Kidney epithelial cell (primary cell): ENCODE data around the gene MSX1. TPM values are rescaled to one million over a fixed set of nuclear protein-coding genes. Genes with fewer than 3 reads are reported as not detected.

Source experiments
- DNase-seq: peaks from one replicate; pipeline ENCODE4 v3.0.0-alpha.2; 2010; ENCODE audit warnings: low read depth
- H3K27me3 ChIP-seq: 2 replicates; pipeline ENCODE4 v1.6.0; 2011; ENCODE audit warnings: low read length; ENCODE audit not compliant: control insufficient read depth, insufficient read depth
- H3K36me3 ChIP-seq: 2 replicates; pipeline ENCODE4 v1.5.1; 2011; ENCODE audit warnings: low read length; ENCODE audit not compliant: control insufficient read depth, insufficient read depth
- H3K4me3 ChIP-seq: 2 replicates; pipeline ENCODE4 v1.5.1; 2011; ENCODE audit warnings: low read depth, mild to moderate bottlenecking, control low read depth, low read length
- total RNA-seq: library from RNA; depleted of rRNA; stranded (reverse); fragments of >200 nt; gene quantifications from 2 replicates; pipeline ENCODE4 v1.2.3, GENCODE V29; 2015
- TF ChIP-seq, protein P1 (sequence below): IDR thresholded peaks from 2 replicates; pipeline ENCODE4 v1.5.1; 2011; ENCODE audit warnings: mild to moderate bottlenecking, moderate library complexity, low read length, control low read depth, inconsistent platforms; ENCODE audit not compliant: insufficient read depth, poor library complexity, severe bottlenecking

Gene MSX1
- total RNA-seq, 1 donor from 2014 or later, result 1.6 TPM

DNA sequence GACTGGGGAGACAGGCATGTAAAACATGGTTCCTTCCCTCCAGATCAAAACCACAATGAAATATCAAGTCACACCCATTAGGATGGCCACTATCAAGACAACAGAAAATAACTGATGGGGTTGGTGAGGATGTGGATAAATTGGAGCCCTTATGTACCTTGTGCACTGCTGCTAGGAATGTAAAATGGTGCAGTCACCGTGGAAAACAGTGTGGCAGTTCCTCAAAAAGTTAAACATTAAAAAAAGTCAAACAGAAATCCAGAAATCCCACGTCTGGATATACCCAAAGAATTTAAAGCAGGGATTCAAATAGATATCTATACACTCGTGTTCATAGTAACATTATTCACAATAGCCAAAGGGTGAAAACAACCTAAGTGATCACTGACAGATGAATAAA is 35.2 kb upstream of the MSX1 start:
- no peaks in the 10 kb centered on the region for H3K36me3 ChIP-seq
- DNase-seq, result no peak
- no peak overlapping the region for H3K4me3 ChIP-seq
- TF ChIP-seq, protein P1, sequence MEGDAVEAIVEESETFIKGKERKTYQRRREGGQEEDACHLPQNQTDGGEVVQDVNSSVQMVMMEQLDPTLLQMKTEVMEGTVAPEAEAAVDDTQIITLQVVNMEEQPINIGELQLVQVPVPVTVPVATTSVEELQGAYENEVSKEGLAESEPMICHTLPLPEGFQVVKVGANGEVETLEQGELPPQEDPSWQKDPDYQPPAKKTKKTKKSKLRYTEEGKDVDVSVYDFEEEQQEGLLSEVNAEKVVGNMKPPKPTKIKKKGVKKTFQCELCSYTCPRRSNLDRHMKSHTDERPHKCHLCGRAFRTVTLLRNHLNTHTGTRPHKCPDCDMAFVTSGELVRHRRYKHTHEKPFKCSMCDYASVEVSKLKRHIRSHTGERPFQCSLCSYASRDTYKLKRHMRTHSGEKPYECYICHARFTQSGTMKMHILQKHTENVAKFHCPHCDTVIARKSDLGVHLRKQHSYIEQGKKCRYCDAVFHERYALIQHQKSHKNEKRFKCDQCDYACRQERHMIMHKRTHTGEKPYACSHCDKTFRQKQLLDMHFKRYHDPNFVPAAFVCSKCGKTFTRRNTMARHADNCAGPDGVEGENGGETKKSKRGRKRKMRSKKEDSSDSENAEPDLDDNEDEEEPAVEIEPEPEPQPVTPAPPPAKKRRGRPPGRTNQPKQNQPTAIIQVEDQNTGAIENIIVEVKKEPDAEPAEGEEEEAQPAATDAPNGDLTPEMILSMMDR, result no peak
- H3K27me3 ChIP-seq, result peaks cover 5% of the 10 kb centered on the region

DNA sequence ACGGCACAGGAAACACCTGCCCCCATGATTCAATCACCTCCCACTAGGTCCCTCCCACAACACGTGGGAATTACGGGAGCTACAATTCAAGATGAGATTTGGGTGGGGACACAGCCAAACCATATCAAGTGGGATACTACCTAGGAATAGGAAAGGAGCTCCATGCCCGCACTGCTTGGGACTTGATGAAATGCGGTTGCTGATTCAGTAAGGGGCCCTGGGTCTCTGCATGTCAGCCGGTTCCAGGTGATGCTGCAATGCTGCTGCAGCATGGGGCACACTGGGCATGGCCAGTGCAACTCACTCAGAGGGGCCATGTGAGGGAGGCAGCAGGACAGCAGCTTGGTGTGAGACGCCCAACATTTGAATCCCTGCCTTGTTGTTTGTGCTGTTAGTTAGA is 34.0 kb upstream of the MSX1 start:
- no peak for DNase-seq
- no peak overlapping the region for H3K4me3 ChIP-seq
- TF ChIP-seq, protein P1, result no peak

DNA sequence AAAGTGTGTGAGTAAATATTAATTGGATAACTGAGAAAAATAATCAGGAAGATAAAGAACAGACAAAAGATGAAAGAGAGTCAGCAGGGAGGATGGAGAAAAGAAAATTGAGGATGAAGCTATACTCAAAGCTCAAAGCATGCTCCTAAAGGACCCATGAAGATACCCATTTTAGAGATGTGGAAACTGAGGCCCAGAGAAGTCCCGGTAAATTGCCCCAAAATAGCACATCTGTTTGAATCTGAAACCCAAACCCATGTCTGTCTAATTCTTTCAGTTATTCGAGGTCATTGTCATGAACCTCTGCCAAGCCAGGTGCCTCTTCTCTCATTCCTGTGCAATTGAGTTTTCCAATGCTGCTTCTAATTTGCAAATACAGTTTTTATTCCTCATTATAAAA is 29.6 kb upstream of the MSX1 start:
- TF ChIP-seq, protein P1, result no peak
- no peaks in the 10 kb centered on the region for H3K36me3 ChIP-seq
- H3K27me3 ChIP-seq, result no peaks in the 10 kb centered on the region
- no peak overlapping the region for H3K4me3 ChIP-seq
- DNase-seq, result no peak

More for the DNA sequence above, 34.0 kb upstream of the MSX1 start:
- Histone ChIP-seq H3K36me3 (no peaks in the 10 kb centered on the region), H3K27me3 (peaks cover 3% of the 10 kb centered on the region)

DNA sequence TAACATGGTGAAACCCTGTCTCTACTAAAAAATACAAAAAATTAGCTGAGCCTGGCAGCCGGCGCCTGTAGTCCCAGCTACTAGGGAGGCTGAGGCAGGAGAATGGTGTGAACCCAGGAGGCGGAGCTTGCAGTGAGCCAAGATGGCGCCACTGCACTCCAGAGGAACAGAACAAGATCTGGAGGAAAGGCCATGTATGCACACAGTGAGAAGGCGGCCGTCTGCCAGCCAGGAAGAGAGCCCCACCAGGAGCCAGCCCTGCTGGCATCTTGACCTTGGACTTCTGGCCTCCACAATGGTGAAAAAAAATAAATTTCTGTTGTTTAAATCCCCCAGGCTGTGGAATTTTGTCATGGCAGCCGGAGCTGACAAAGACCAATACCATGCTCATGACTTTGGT is 28.2 kb upstream of the MSX1 start:
- H3K4me3 ChIP-seq, result no peak overlapping the region
- H3K36me3 ChIP-seq, result no peaks in the 10 kb centered on the region
- no peaks in the 10 kb centered on the region for H3K27me3 ChIP-seq
- TF ChIP-seq, protein P1, result no peak
- no peak for DNase-seq

DNA sequence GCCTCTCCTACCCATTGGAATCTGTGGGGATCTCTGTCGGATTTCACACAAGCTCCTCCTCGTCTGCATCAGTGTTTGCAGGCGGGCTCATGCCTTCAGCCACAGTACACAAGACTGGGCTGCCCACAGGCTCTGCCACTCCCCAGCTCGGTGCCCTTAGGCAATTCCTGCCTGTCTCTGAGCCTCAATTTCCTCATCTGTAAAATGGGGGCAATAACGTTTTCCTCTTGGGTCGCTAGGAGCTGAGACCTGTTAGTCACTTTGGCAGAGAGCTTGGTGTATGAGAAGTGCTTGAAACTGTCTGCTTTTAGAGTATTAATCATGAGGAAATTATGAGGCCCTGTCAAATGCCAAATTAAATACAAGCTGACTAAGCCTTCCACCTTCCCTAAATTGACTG is 27.6 kb upstream of the MSX1 start:
- Histone ChIP-seq H3K4me3 (no peak overlapping the region), H3K27me3 (no peaks in the 10 kb centered on the region), H3K36me3 (no peaks in the 10 kb centered on the region)
- TF ChIP-seq, protein P1, result no peak
- no peak for DNase-seq

DNA sequence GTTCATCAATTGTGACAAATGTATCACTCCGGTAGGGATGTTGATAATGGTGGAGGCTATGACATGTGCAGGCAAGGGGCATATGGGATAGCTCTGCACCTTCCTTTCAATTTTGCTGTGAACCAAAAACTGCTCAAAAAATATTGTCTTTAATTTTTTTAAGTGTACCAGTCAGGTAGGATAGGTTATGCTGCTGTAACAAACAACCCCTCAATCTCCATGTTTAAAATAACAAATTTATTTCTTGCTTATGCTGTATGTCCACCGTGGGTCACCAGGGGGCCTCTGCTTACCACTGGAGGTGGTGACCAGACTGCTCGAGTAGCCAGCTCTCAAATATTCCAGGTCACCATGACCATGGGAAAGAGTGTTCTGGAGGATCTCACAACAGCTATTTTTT is 23.4 kb upstream of the MSX1 start:
- H3K27me3 ChIP-seq, result no peaks in the 10 kb centered on the region
- H3K36me3 ChIP-seq, result no peaks in the 10 kb centered on the region

More for the DNA sequence above, 23.4 kb upstream of the MSX1 start:
- no peak for DNase-seq
- TF ChIP-seq, protein P1, result no peak
- H3K4me3 ChIP-seq, result no peak overlapping the region
